Eye (tissue), 1 donor: ENCODE data around the gene ACER1.
"Not testable (repeated sequence)": the region's sequence is repeated elsewhere in the genome, so short reads cannot be mapped to it uniquely, and the experiment has no call there.

ENCODE experiments used
- DNase-seq: peaks from one replicate; pipeline ENCODE4 v3.0.0-alpha.2; 2015

ACER1 gene

DNA sequence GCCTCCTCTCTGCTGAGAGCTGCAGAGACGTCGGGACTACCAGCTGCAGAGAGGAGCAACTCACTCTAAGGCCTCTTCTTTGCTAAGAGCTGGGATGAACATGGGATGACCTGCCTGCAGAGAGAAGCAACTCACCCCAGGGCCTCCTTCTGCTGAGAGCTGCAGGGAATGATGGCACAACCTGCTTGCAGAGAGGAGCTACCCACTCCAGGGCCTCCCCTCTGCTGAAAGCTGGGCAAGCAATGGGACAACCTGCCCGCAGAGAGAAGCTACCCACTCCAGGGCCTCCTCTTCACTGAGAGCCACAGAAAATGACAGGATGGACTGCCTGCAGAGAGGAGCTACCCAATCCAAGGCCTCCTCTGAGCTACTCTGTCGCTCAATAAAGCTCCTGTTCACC is 46.7 kb downstream of the ACER1 start:
- DNase-seq = no peak

DNA sequence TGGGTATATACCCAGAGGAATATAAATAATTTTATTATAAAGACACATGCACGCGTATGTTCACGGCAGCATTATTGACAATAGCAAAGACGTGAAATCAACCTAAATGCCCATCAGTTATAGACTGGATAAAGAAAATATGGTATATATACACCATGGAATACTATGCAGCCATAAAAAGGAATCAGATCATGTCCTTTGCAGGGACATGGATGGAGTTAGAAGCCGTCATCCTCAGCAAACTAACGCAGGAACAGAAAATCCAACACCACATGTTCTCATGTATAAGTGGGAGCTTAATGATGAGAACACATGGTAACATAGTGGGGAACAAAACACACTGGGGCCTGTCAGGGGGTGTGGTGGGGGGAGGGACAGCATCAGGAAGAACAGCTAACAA is 51.0 kb downstream of the ACER1 start:
- DNase-seq = not testable (repeated sequence)

DNA sequence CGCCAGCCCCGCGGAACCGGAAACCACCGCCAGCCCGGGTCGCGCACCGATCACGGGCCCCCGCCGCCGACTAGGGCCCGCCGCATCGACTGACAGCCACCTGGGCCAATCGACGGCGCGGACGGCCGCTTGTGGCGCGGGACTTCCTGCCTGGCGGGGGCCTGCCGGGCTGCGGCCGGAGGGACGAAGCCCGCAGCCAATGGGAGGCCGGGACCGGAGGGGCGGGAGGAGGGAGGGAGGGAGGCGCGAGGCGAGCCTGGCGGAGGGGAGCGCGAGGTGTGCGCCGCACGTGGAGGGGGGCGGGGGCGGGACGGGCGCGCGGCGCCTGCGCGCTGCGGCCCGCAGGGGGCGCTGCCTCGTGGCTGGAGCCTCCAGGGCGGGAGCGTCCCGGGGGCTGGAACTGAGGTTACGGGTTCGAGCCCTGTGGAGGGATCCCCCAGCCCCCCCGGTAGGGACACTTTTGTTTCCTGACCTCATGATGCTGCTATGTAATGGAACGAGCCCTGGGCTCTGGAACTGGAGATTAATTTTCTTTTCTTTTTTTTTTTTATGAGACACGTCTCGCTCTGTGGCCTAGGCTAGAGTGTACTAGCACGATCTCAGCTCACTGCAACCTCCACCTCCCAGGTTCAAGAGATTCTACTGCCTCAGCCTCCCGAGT is 53.4 kb downstream of the ACER1 start, which contains the start of gene MLLT1:
Gene MLLT1, minus strand, starts transcription at position 45 of the 661 bp plus-strand sequence. CDS start 191 bp downstream, outside the sequence.
- peak; percentile 97 for DNase-seq

DNA sequence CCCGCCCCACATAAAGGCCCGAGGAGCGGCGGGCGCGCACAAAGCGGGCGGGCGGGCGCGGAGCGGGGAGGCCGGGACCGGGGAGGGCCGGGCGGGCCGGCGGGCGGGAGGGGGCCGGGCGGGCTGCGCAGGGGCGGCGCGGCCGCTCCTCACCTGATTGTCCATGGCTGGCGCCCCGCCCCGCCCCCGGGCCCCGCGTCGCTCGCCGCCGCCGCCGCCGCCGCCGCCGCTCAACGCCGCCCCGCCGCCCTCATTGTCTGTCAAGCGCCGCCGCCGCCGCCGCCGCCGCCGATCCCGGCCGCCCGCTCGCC is 53.8 kb downstream of the ACER1 start:
- DNase-seq = no peak

DNA sequence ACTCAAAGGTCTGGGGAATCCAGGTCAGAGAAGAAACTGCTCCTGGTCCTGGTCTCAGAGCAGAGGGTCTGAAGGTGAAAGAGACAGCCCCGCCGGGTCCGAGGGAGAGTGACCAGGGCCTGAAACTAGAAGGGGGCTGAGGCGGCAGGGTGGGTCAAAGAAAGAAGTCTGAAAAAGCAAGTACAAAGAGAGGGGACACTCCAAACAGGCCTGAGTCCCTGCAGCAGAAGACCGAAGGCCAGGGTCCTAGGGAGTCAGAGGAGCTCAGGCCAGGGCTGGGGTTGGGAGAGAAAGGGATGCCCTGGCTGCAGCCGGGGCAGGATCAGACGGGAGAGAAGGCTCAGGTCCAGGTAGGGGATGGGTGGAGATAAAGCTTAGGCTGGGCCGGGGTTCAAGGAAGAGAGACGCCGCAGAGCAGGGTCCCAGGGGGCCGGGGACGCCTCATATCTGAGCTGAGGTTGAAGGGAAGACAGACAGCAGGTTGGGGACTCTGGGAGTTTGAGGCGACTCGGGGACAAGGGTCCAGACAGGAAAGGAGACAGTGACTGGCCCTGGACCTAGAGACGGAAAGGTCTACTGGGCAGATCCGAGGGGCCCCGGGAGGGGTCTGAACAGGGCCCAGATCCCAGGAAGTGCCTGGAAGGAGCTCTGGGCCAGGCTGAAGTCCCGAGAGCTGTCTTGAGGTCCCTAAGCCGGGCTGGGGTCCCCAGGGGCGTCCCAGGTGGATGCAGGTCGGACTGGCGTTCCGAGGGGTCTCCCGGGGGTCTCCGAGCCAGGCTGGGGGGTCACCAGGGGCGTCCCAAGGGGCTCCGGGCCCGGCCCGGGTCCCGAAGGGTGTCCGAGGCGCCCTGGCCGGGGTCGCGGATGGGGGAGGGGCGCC is 54.4 kb downstream of the ACER1 start:
- DNase-seq = peak; percentile 36

DNA sequence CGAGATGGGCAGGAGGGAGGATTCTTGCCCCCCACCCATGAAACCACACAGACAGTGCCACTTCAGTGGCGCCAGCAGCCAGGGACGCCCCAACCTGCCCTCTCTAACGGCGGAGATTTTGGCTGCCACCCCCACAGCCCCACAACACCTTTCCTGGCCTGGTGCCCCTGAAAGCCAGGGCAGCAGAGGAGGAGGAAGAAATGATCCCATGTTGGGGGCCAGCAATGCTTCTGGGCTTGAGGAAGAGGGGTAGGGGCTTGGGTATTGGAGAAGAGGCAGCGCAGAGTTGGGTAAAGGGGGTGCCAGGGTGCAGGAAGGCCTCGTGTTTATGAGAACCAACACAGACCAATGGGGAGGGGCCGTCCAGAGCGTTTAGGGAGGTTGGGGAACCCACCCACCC is 55.4 kb downstream of the ACER1 start:
- DNase-seq = no peak

DNA sequence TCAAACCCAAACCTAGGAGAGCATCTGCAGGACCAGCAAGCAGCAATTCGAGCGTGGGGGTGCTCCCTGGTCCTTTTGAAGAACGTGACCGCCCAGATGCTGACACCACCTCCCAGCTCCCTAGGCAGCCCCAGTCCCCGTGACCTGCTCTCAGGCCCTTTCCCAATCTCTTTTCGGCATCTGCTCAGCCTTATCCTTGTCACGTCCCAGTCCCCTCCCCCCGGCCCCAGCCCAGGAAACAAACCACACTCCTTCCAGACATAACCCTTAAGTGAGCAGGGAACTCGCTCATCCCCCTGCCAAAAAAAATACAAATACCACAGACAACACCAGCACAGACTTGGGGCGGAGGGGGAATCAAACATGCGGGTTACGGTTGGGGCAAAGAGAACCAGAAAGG is 57.0 kb downstream of the ACER1 start:
- DNase-seq = no peak

DNA sequence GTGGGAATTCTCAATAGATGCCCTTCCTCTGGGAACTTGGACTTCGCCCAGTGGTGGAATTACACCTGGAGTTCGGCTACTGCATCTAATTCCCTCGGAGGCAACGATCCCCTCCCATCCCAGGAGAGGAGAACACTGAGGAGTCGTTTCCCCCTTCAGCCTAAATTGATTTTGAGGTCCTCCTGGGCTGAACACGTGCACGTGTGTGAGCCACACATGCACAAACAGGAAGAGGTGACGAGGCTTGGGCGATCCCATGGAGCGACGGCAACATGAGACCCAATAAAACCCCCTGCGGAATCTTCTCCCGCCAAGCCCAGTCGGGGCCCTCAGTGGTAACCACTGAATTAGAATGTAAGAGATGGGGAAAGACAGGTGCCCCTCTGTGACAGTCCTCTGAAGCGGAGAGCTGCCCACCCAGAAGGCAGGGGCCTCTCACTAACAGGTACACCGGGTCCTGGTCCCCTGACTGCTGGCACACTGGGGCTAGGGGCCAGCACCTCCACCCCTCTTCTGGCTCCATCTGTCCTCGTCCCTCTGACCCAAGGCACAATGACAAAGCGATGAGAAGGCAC is 58.2 kb downstream of the ACER1 start:
- DNase-seq = no peak

DNA sequence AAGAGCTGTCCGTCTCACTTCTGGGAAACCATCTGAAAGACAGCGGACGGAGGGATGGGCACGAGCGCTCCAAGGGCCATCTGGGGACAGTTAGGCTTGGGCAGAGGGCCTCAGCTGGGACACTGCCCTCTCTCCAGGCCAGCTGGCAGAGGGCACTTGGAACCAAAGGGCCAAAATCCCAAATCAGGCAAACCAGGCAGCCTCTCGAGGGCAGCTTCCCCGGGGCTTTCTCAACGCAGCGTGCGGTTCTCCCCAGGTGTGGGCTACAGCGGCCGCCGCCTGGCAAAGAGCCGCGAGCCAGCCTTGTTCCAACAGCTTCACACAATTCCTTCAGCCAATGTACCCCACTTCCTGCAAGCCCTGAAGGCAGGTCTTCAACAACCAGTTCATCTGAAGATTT is 58.7 kb downstream of the ACER1 start:
- DNase-seq = no peak

DNA sequence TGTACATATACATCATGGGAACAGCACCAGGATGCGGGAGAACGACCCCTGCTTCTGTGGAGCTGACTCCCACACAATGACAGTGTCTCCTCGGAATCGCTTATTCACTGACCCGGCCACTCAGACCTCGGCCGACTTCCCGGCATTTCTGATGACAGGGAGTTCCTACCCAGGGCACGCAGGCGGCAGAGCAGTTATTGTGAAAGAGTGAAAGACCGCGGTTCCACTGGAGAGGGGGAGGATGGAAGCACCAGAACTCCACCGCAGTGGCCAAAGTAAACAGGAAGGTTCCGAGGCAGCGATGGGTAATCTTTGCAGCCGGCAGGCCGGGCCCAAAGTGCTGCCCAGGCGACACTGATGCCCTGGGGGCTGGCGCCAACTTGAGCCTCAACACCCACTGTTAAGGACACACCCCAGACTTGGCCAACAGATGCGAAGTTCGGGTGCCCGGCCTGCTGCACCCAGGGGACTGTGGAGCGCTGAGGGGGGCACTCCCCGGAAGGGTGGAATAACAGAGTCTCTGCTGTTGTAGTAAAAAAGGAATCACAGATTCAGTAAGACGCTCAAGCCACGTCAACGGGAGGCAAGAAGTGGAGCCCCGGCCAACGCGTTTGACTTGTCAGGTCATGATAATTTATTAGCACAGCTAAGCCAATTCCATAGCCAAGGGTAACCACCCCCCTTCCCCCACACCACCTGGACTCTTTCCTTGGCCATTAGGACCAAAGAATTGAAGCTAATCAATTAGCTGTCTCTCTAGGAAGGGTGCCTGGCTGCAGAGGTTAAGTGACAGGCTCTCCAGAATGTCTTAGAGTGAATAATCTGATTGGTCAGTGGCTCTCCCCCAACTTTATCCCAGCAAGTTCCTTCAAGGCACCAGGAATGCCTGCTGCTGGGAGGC is 59.5 kb downstream of the ACER1 start:
- peak; percentile 51 for DNase-seq

DNA sequence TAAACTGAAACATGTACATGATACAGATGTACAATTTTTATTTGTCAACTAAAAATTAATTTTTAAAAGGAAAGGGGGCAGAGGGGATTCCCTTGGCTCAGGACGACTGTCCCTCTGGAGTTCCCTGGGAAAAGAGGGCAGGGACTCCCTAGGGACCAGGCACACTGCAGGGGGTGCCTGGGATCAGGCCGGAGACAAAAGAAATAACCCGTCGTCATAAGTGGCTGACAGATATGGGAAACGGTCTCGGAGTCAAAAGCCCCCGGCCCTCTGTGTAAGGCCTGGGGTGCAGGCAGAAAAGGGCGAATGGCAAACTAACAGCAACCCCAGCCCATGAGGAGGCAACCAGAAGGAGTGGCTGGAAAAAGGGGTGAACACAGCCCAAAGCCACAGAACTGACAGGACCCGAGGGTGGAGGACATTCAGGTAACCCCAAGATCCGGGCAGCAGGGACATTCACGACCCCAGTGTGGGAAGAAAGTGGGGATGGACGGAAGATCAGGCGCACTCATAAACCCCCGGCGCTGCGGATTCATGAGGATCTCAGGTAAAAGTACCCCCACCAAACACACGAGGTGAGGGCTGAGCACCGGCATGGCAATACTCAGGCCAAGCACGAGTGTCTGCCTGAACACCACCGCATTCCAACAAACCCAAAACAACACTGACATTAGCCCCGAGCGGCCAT is 60.4 kb downstream of the ACER1 start:
- DNase-seq = no peak

DNA sequence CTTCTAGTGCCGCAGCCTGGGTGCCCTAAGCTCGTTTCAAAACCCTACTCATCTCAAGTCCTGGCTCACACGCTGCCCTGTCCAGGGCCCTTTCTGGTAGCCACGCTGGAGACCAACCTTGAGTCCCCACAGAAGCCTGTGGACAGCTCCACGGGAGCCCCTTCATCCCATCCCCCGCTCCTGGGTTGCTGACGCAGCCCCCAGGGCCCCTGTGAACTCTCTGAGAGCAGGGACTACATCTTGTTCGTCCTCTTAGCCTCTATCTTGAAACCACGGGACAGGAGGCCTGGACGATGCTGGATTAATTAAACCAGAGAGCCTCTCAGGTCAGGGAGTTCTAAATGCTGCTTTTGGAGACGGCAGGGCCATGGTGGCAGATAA is 61.0 kb downstream of the ACER1 start:
- peak; percentile 57 for DNase-seq

DNA sequence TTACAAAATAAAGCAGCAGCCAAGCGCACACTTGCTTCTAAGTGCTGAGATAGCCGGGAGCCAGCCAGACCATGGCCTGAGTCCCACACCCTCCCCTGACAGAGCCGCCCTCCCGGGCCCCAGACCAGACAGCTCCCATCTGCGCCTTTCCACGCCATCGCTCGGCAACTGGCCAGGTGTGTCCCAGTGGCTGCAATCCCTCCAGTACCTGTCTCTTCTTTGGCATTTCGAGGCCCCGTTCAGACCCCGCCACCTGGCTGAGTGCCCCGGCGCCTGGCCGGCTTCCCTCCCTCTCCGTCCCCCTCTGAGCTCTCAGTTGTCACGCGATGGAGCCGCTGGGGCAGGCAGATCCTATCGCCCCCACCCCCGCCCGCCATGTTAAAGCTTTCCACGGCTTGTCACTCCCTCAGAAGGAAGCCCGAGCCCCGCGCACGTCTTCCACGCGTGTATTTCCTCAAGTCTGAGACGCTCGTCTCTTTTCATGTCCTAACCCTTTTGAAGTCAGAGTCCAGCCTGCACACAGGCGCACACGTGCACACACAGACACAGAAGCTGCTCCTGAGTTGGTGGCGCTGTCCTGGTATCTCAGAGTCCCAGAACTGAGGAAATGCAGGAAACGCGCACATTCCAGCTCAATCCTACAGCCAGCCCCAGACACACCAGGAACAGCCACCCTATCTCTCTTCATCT is 61.5 kb downstream of the ACER1 start:
- DNase-seq = peak; percentile 72

DNA sequence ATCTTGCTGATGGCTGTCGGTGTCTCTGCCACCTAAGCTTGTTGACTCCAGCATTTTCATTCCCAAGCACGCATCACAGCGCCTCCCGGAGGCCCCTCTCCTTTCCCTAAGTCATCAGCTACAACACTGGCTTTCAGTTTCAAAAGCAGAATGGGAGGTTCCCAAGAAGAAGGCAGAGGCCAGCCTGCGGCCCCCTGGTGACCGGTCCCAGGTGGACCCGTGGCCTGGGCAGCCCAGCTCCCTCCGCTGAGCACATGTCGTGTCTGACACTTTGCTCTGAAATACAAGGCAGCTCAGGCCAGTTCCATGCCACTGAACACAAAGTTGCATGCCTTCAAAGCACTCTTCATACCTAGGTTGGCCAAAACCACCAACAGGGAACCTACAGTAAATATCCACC is 62.2 kb downstream of the ACER1 start:
- no peak for DNase-seq

DNA sequence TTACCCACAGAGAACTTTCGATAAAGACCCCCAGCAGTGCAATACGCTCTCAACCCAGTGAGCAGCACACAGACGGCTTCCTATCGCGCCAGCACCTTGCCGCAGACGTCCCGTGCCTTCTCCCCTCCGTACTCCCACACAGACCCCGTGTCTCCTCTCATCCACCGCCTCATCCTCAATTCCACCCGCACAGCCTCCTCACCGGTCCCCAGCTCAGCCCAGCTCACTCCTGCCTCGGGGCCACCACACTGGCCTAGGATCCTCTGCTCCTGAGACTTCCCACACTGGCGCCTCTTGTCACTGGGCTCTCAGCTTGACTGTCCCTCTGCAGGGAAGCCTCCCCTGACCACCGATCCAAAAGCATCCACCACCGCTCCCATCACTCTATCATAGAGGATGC is 62.6 kb downstream of the ACER1 start:
- no peak for DNase-seq

DNA sequence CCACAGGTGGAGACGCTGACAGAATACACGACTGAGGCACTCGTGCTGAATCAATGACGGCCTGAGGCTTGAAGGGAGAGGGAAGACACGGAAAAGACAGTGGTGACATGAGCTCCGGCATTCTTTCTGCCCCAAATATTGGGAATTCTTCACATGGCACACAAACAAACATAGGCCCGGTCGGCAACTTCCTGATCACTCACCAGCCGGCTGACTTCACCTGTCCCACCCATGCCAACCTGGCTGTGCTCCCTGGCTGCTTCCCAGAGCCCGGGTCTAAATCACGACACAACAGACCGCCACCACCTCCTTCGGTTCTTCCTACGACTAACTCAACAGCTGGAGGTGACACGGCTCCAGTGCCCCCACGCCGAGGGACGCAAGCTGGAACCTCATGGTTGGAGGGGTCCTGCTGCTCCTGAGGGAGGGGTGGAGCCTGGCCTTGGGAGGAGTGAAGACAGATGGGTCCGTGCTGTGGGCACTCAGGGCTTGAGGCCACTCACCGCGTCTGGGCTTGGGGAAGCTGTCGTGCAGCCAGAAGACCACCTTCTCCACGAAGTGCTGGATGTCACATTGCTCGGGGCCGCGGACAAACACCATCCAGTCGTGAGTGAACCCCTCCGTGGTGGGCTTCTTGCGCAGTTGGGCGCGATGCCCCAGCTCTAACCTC is 63.2 kb downstream of the ACER1 start:
- DNase-seq = no peak

DNA sequence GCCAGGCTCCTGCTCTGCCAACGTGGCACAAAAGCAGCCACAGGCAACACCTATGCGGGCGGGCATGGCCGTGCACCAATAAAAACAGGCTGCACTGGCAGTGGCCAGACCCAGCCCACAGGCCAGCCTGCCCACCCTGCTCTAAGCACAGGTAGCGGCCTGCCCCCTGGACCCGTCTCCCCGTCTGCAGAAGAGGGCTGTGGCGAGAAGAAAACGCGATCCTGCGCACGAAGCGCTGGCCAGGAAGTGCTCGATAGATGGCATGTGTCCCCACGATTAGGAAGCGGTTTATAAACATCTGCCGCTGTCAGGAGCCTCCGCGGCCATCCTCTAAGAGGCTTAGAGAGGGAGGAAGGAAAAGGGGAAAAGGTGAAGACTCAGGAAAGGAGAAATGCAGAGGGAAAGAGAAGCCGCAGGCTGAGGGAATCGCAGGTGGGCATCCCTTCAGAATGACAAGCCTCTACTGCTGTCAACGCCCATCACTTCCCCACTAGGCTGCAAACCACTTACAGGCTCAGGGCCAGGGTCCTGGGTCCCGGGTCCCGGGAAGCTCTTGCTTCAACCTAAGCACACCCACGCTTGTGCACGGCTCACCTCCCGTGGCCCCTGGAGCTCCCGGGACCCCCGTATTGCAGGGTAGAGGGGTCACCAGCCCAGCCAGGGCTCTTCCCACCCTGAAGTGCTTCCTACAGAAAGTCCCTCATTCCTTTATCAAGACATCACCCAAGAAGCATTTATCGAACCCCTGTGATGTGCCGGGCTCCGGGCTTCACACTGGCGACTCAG is 64.1 kb downstream of the ACER1 start:
- DNase-seq = no peak

DNA sequence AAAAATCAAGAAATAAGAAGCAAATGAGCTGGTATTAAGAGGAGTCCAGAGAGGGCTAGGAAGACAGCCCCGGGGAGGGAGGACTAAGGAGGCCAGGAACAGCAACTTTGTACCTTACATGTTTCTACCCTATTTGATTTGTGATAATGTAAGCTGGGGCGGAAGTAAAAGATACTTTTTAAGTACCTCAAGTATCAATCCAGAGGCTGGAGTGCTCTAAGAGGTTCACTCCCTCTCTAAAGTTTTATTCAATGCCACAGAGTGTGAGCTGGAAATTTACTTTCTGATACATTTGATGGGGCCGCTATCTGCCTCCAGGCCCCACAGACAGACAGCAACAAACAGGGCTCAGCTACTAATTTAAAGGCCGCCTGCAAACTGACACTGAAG is 65.0 kb downstream of the ACER1 start:
- DNase-seq = no peak

DNA sequence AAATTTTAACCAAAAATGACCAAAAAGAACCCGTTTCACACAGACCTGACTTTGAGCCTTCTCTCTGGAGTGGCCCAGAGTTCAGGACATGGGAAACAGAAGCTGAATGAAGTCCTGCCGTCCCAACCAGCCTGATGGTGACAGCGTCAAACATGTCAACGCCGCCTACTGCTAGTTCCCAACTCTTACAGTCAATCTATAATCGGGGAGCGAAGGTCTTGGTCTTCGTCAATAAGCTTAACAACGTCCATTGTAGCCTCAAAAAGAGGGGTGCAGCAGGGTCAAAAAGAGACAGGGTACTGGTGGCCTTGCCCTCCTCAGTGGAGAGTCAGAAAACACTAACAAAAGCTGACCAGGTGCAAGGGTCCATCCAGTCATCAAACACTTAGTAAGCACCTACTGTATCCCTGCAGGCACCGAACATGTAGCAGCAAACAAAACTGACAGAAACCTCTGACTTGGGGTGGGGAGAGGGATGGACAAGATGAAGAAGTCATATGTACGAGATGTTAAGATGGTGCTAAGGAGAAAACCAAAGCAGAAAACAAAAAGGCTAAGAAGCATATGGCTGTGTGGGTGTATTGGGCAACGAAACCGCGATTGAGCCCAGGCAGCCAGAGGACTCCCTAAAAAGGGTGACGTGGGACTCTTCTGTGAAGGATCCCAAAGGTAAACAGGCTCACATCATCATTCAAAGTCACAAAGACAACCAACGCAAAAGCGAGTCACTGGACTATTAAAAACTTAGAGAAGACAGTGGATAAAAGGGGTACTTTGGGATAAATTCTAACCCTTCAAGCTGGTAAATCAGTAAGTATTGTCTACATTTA is 65.6 kb downstream of the ACER1 start:
- no peak for DNase-seq

DNA sequence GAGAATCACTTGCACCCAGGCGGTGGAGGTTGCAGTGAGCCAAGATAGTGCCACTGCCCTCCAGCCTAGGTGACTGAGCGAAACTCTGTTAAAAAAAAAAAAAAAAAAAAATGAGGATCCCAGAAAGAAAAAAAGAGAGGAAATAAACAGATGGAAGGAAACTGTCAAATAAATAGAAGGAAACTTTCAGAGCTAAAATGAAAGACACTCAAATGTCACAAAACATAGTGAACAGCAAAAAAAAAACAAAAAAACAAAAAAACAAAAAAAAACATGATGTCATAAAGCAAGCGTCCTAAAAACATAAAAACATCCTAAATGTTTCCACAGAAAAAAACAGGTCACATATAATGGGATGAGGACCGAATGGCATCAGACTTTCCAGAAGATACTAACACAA is 68.6 kb downstream of the ACER1 start:
- no peak for DNase-seq
